GM10266 (cell line): ENCODE measurements around the gene PIGX.
"Not testable (repeated sequence)": the region's sequence is repeated elsewhere in the genome, so short reads cannot be mapped to it uniquely, and the experiment has no call there.

Experiments used
- DNase-seq: peaks from one replicate; pipeline ENCODE4 v3.0.0; 2012; ENCODE audit errors: extremely low spot score
- CTCF ChIP-seq: IDR thresholded peaks from 2 replicates; pipeline ENCODE4 v1.5.1; 2012; ENCODE audit warnings: mild to moderate bottlenecking, low read depth; ENCODE audit not compliant: control insufficient read depth, insufficient read depth; ENCODE audit errors: missing control alignments

The PIGX gene

GRCh38 chr3:196706327-196706726 lies 5.8 kb upstream of the PIGX start:
- no peak for DNase-seq
- TF ChIP-seq CTCF: no peak

GRCh38 chr3:196706731-196707130 lies 5.4 kb upstream of the PIGX start:
- TF ChIP-seq CTCF: no peak
- DNase-seq: no peak

- no peak for TF ChIP-seq CTCF
These were observed 4.6 kb upstream of the PIGX start for GRCh38 chr3:196707566-196707965.

GRCh38 chr3:196708467-196708866 lies 3.7 kb upstream of the PIGX start:
- TF ChIP-seq CTCF: no peak
- no peak for DNase-seq

More at GRCh38 chr3:196707566-196707965, 4.6 kb upstream of the PIGX start:
- DNase-seq: no peak

GRCh38 chr3:196712514-196713413 lies 587 bp downstream of the PIGX start:
- peak; percentile 66 for DNase-seq
- TF ChIP-seq CTCF: no peak

- not testable (repeated sequence) for DNase-seq
These were observed 5.0 kb downstream of the PIGX start for GRCh38 chr3:196717162-196717561.

- no peak for TF ChIP-seq CTCF
- no peak for DNase-seq
These were observed 8.9 kb downstream of the PIGX start for GRCh38 chr3:196721097-196721496.
